K562 (cell line): ENCODE data around the gene TREX2. TPM values are rescaled to one million over a fixed set of nuclear protein-coding genes. Genes with fewer than 3 reads are reported as not detected.
A peak's percentile ranks its signal among the peaks of the same experiment; 100 is the strongest.

Experiments used
- ATAC-seq: fragments of 200-7000 bp; cut with Tn5 transposase; 3 replicates; pipeline ENCODE4 v1.9.1; 2020; ENCODE audit warnings: moderate library complexity
- BruUV-seq: library from RNA; stranded (reverse); fragments of 400-500 nt; replicated peaks from 2 replicates; lab custom pipeline; 2021; lab: Mats Ljungman, UMichigan
- CTCF ChIA-PET: fragments of 300-600 bp; formaldehyde crosslinking; extraction: SDS; loops from one replicate; lab custom pipeline; 2021; ENCODE audit warnings: low intra/inter-chr PET ratio; lab: Yijun Ruan, JAX
- POLR2A ChIA-PET: fragments of 300-600, 350-650 bp; sonication (Branson Sonifier 250); formaldehyde crosslinking; extraction: SDS; loops from one replicate; lab custom pipeline; 2021; ENCODE audit warnings: antibody characterized with exemption, inconsistent platforms; lab: Yijun Ruan, JAX
- DNase-seq, 4 experiments: peaks; one replicate each; pipeline versions ENCODE4 v3.0.0 to v3.0.0-alpha.2; 2011 to 2018; ENCODE audit warnings: low spot score in 3 of 4, mixed read lengths in 3 of 4; ENCODE audit errors: extremely low read depth in 1 of 4
- FAIRE-seq: peaks from 2 replicates; lab custom pipeline; 2011; peaks lifted over from hg19 to GRCh38; lab: Jason Lieb, UNC
- H2AFZ ChIP-seq: 2 replicates; pipeline ENCODE4 v1.6.0; 2011; ENCODE audit warnings: low read depth, low read length, control low read depth, inconsistent platforms
- H3K27ac ChIP-seq: fragments of 200-600 bp; 3 replicates; pipeline ENCODE4 v1.8.0; 2011; ENCODE audit warnings: low read depth, mild to moderate bottlenecking, control low read depth, inconsistent platforms, low read length, moderate library complexity, mixed read lengths; ENCODE audit errors: extremely low read depth
- H3K27me3 ChIP-seq, 2 experiments: fragments of 300-600 bp in 1 of 2; 2 replicates in 1 of 2; 3 replicates in 1 of 2; pipeline versions ENCODE4 v1.6.0 to v1.8.0; 2011; ENCODE audit warnings: inconsistent platforms in 2 of 2, low read length in 2 of 2, mild to moderate bottlenecking in 1 of 2, mixed read lengths in 1 of 2, moderate library complexity in 1 of 2; ENCODE audit not compliant: control insufficient read depth in 2 of 2, insufficient read depth in 2 of 2
- H3K36me3 ChIP-seq: fragments of 300-600 bp; 3 replicates; pipeline ENCODE4 v1.8.0; 2011; ENCODE audit warnings: mild to moderate bottlenecking, low read length, inconsistent platforms; ENCODE audit not compliant: control insufficient read depth, insufficient read depth
- H3K4me1 ChIP-seq, 2 experiments: fragments of 200-600 bp in 1 of 2; replicated peaks in 1 of 2; 2 replicates in 1 of 2; 3 replicates in 1 of 2; pipeline versions ENCODE4 v1.5.1 to v1.8.0; 2011; ENCODE audit warnings: inconsistent platforms in 2 of 2, low read length in 2 of 2, mild to moderate bottlenecking in 1 of 2, mixed read lengths in 1 of 2, moderate library complexity in 1 of 2; ENCODE audit not compliant: control insufficient read depth in 2 of 2, insufficient read depth in 2 of 2
- H3K4me2 ChIP-seq: 2 replicates; pipeline ENCODE4 v1.6.1; 2011; ENCODE audit warnings: low read length, control low read depth, inconsistent platforms, mixed read lengths; ENCODE audit not compliant: insufficient read depth
- H3K4me3 ChIP-seq: fragments of 200-600 bp; sonication (generic), shearing (Covaris generic); 2 replicates; pipeline ENCODE4 v1.5.1; 2016; ENCODE audit warnings: control low read depth, inconsistent platforms
- H3K79me2 ChIP-seq: fragments of 200-600 bp; 3 replicates; pipeline ENCODE4 v1.8.0; 2011; ENCODE audit warnings: low read length, inconsistent platforms; ENCODE audit not compliant: control insufficient read depth, insufficient read depth
- H3K9ac ChIP-seq, 2 experiments: 2 replicates each; pipeline versions ENCODE4 v1.6.0 to v1.6.1; 2011; ENCODE audit warnings: low read depth in 2 of 2, low read length in 2 of 2, control low read depth in 1 of 2, inconsistent platforms in 1 of 2, mild to moderate bottlenecking in 1 of 2, mixed read lengths in 1 of 2; ENCODE audit not compliant: insufficient read depth in 1 of 2
- H3K9me1 ChIP-seq: one replicate; pipeline ENCODE4 v1.6.0; 2011; ENCODE audit warnings: inconsistent platforms, mild to moderate bottlenecking, low read length, moderate library complexity; ENCODE audit not compliant: control insufficient read depth, insufficient read depth
- H3K9me3 ChIP-seq: replicated peaks from 2 replicates; pipeline ENCODE4 v1.5.1; 2011; ENCODE audit warnings: low read depth, low read length, inconsistent platforms; ENCODE audit not compliant: control insufficient read depth, insufficient read depth
- H4K20me1 ChIP-seq: replicated peaks from 2 replicates; pipeline ENCODE4 v1.6.1; 2011; ENCODE audit warnings: low read length, inconsistent platforms, mixed read lengths; ENCODE audit not compliant: control insufficient read depth, insufficient read depth
- BRD4 ChIP-seq: fragments of 200-600 bp; sonication (generic); IDR thresholded peaks from 2 replicates; pipeline ENCODE4 v1.6.1; 2017; ENCODE audit warnings: inconsistent platforms
- ELF1 ChIP-seq: fragments of 200-800 bp; sonication (Bioruptor generic); IDR thresholded peaks from 2 replicates; pipeline ENCODE4 v1.6.1; 2016; ENCODE audit warnings: missing genetic modification characterization, missing compliant biosample characterization
- FOS ChIP-seq: IDR thresholded peaks from 3 replicates; pipeline ENCODE4 v1.6.1; 2011; ENCODE audit not compliant: insufficient read length; ENCODE audit errors: extremely low read depth
- HMG20B ChIP-seq: fragments of 250-450 bp; sonication (Bioruptor Pico); IDR thresholded peaks from 2 replicates; pipeline ENCODE4 v1.5.0; 2021; ENCODE audit warnings: mild to moderate bottlenecking
- MIER1 ChIP-seq: fragments of 450-650 bp; IDR thresholded peaks from 2 replicates; pipeline ENCODE4 v1.6.1; 2016; ENCODE audit warnings: antibody characterized with exemption, mild to moderate bottlenecking, low read depth
- NELFE ChIP-seq: IDR thresholded peaks from 2 replicates; pipeline ENCODE4 v1.6.1; 2011; ENCODE audit warnings: mild to moderate bottlenecking; ENCODE audit not compliant: insufficient read depth, insufficient read length
- SNIP1 ChIP-seq: fragments of 450-650 bp; IDR thresholded peaks from 2 replicates; pipeline ENCODE4 v1.7.1; 2017; ENCODE audit warnings: low read depth, mild to moderate bottlenecking
- TAF15 ChIP-seq: fragments of 200-400 bp; formaldehyde crosslinking; IDR thresholded peaks from 2 replicates; pipeline ENCODE4 v1.6.1; 2017; ENCODE audit warnings: mild to moderate bottlenecking, low read depth, low read length, moderate library complexity
- ZNF134 ChIP-seq: fragments of 250-450 bp; sonication (Bioruptor Pico); conservative IDR thresholded peaks from 2 replicates; pipeline ENCODE4 v1.4.0; 2020
- ZNF717 ChIP-seq: fragments of 250-450 bp; sonication (Bioruptor Pico); IDR thresholded peaks from 2 replicates; pipeline ENCODE4 v1.5.0; 2021
- WGBS: fragments of 100-300 bp; shearing (Covaris generic); methylation state at CpG from one replicate; pipeline ENCODE4 v1.1.6; 2016; ENCODE audit warnings: low coverage, mixed read lengths; ENCODE audit not compliant: insufficient coverage; ENCODE audit errors: missing lambda C conversion rate; 5-methylcytosine and 5-hydroxymethylcytosine counted together
- in situ Hi-C: fragments of 300-500 bp; cut with MboI; formaldehyde crosslinking; loops from 4 replicates; pipeline ENCODE4 v1.15.0; 2018; ENCODE audit warnings: inconsistent platforms, mixed read lengths
- intact Hi-C: fragments of 100-400 bp; cut with micrococcal nuclease; formaldehyde crosslinking; loops from 2 replicates; pipeline ENCODE4 v1.14.2; 2022
- polyA plus RNA-seq, 8 experiments: library from polyadenylated mRNA; depleted of rRNA in 4 of 8; stranded (reverse) in 5 of 8; unstranded in 3 of 8; fragments of >200 nt; fragmentation: Nextera tagmentation in 2 of 8; fragmentation: Illumina TruSeq in 1 of 8; extraction: Ambion mirVana in 2 of 8; extraction: Trizol in 1 of 8; gene quantifications; 2 replicates each; pipeline versions ENCODE4 v1.2.1 to v1.2.3, GENCODE V29; 2011 to 2014; ENCODE audit warnings: inconsistent platforms in 1 of 8, missing spikeins in 1 of 8
- total RNA-seq, 7 experiments: library from RNA; depleted of rRNA in 6 of 7; stranded (reverse); fragments of >200 nt in 6 of 7; fragmentation: Illumina TruSeq in 2 of 7; extraction: Trizol in 2 of 7; gene quantifications; 2 replicates each; pipeline versions ENCODE4 v1.2.1 to v1.2.3, GENCODE V29; 2011 to 2021; ENCODE audit warnings: low replicate concordance in 1 of 7
- TF ChIP-seq, protein P1 (sequence below): fragments of 250-450 bp; sonication (Bioruptor Pico); IDR thresholded peaks from 2 replicates; pipeline ENCODE4 v1.8.0; 2021; ENCODE audit warnings: moderate library complexity, mild to moderate bottlenecking, inconsistent platforms

The TREX2 gene
- total and polyA plus RNA-seq, 9 of the 15 experiments (the other 6 are each of a cell fraction or from before 2014, with no cell fraction given) = 0.07 to 1.5 (median 0.33) TPM; not detected in 2

DNA sequence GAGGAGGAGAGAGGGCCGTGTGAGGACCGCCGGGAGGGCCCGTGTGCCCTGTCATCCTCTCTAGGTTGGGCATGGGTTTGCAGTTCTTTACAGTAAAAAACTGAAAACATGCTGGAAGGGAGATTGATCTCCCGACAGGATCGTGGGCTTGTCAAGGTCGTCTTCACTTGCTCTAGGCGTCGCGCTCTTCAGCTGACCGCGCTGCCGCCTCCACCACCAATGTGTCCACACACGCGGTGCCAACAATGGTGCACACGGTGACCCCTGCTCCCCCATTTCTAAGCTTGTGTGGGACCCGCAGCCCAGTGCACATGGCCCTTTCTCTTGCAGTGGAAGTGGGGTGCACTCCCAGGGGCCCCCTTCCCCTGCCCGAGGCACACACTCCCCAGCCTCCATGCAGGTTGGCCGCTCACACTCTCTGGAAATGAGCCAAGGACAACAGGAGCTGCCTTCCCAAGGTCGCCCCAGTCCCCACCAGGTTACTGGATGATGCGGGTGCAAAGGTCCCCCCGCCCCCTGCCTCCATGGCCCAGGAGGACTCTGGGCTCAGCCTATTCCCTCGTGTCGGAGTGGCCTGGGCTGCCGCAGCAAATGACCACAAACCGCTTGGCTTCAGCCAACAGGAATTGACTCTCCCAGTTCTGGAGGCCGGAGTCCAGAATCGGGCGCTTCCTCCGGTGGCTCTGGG, 36.3 kb downstream of the TREX2 start:
- TF ChIP-seq ZNF717 (CRISPR knock-in tag) = no peak
- no peak for TF ChIP-seq ELF1 (tag)
- TF ChIP-seq ZNF134 (CRISPR knock-in tag) = no peak
- TF ChIP-seq HMG20B (CRISPR knock-in tag) = no peak
- TF ChIP-seq MIER1 = no peak
- WGBS = 71% methylated on average over 7 of the region's 30 CpGs
- FAIRE-seq = no peak

GRCh38 chrX:153408871-153409351, 36.9 kb downstream of the TREX2 start:
- Histone ChIP-seq H4K20me1 (no peaks in the 10 kb centered on the region), H3K36me3 (no peaks in the 10 kb centered on the region), H3K27me3 (no peaks in the 10 kb centered on the region), H3K27ac (no peak overlapping the region), H3K4me1 (peaks cover 15 to 61% of the 10 kb centered on the region in 2 experiments; a peak in 4 of 5 replicates), H3K9me1 (no peaks in the 10 kb centered on the region), H3K9ac (peak overlapping the region in 1 of 2 experiments; percentile 35; a peak in 1 of 4 replicates), H2AFZ (no peak overlapping the region), H3K79me2 (peaks cover 9% of the 10 kb centered on the region), H3K9me3 (no peaks in the 10 kb centered on the region), H3K4me3 (no peak overlapping the region), H3K4me2 (no peak overlapping the region)
- TF ChIP-seq BRD4 (no peak), TAF15 (no peak), SNIP1 (no peak), FOS (no peak), NELFE (no peak)
- TF ChIP-seq, protein P1, sequence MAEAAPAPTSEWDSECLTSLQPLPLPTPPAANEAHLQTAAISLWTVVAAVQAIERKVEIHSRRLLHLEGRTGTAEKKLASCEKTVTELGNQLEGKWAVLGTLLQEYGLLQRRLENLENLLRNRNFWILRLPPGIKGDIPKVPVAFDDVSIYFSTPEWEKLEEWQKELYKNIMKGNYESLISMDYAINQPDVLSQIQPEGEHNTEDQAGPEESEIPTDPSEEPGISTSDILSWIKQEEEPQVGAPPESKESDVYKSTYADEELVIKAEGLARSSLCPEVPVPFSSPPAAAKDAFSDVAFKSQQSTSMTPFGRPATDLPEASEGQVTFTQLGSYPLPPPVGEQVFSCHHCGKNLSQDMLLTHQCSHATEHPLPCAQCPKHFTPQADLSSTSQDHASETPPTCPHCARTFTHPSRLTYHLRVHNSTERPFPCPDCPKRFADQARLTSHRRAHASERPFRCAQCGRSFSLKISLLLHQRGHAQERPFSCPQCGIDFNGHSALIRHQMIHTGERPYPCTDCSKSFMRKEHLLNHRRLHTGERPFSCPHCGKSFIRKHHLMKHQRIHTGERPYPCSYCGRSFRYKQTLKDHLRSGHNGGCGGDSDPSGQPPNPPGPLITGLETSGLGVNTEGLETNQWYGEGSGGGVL (CRISPR knock-in tag) = no peak
- DNase-seq (no peak), ATAC-seq (no peak), FAIRE-seq (no peak)
- CTCF ChIA-PET = no interaction called here
- intact Hi-C loops = no loop called here
- BruUV-seq = no TSS peak
- POLR2A ChIA-PET = interaction anchor here (0.6 kb wide), 1 partner anchor 684 kb away, joined by 4 read pairs; no protein-coding TSS in a partner anchor
- in situ Hi-C loops = no loop called here
- 83% methylated on average over 2 of the region's 12 CpGs for WGBS

More for the DNA sequence above, 36.3 kb downstream of the TREX2 start:
- Histone ChIP-seq H3K4me3 (no peak overlapping the region), H3K4me1 (peaks cover 15 to 61% of the 10 kb centered on the region in 2 experiments; a peak in 4 of 5 replicates), H3K79me2 (peaks cover 9% of the 10 kb centered on the region), H3K4me2 (no peak overlapping the region), H2AFZ (no peak overlapping the region), H4K20me1 (no peaks in the 10 kb centered on the region), H3K9me1 (no peaks in the 10 kb centered on the region), H3K9ac (peak overlapping the region in 1 of 2 experiments; percentile 58; a peak in 1 of 4 replicates), H3K9me3 (no peaks in the 10 kb centered on the region), H3K27me3 (no peaks in the 10 kb centered on the region), H3K27ac (no peak overlapping the region), H3K36me3 (no peaks in the 10 kb centered on the region)
- ATAC-seq (no peak), DNase-seq (no peak)
- ChIA-PET POLR2A (interaction anchor here (0.6 kb wide), 1 partner anchor 378 kb away, joined by 3 read pairs; no protein-coding TSS in a partner anchor), CTCF (no interaction called here)
- intact Hi-C loops = no loop called here
- BruUV-seq = no TSS peak
- in situ Hi-C loops = no loop called here
